ENCODE measurements around the gene AFG1L. TPM values are rescaled to one million over a fixed set of nuclear protein-coding genes. Genes with fewer than 3 reads are reported as not detected.
"Not testable (repeated sequence)": the region's sequence is repeated elsewhere in the genome, so short reads cannot be mapped to it uniquely, and the experiment has no call there.

AFG1L gene
- total RNA-seq, 1 donor from 2014 or later = 5.2 TPM

DNA sequence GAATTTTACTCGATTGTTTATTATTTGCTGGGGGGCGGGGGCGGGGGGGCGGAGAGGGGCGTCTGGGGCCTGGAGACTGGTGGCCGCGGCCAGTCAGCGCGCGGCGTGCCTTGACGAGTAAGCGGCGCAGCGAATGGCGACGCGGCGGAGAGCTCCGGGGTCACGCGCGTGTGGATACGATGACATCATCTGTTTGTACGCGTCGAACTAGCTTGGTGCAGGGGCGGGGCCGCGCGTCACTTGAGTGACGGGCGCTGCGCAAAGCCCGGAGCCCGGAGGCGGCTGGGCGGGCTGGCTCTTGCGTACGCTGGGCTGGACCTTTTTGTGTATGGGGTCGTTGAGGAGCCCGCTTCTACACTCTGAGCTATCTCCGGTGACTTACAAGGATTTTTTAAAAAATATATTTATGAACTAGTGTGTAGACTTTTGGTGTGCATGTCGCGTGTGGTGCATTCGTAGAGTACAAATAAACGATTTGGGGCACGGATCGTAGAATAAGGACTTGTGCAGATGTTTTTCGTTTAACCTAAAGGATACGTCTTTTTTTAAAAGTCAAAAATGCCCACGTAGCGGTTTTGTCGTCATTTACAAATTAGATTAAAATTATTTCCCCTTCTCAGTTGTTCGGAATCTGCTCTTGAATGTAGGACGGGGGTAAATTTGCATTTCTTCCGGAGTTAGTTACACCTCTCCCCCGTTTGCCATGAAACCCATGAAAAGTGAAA, 263.7 kb downstream of the AFG1L start:
- DNase-seq = peak; percentile 99

DNA sequence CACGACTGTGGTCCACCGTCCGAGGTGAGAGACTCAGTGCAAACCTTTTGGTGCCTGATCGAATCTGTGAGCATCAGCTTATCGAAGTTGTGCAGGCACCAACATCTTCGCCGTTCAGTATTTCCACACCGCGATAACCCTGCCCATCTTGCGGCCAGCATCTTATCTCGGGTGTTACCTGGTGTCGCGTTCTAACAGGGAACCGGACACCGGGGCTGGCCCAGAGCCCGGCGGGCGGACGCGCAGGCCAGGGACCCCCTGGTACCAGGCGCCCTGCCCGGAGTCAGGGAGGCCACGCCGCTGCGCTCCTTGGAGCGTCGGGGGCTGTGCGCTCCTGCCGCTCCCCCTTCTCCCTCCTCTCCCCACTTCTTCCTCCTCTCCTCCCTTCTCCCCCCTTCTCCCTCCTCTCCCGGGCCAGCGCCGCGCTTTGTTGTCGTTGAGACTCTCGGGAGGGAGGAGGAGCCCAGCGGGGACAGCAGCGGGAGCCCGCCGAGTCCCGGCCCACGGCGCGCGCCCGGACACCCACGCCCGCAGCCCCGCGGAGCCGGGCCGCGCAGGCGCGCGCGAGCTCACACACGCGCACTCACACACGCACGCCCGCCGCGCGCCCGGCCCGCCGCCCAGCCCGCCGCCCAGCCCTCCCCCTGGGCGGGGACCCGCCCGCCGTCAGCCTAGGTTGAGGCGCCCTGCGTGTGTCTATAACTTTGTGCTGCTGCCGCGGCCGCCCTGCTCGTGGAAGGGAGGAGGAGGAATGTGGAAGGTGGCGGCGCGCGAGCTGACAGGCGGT, 264.4 kb downstream of the AFG1L start:
- DNase-seq = peak; percentile 94

GRCh38 chr6:108559884-108560462, 265.1 kb downstream of the AFG1L start:
- DNase-seq = peak; percentile 86

DNA sequence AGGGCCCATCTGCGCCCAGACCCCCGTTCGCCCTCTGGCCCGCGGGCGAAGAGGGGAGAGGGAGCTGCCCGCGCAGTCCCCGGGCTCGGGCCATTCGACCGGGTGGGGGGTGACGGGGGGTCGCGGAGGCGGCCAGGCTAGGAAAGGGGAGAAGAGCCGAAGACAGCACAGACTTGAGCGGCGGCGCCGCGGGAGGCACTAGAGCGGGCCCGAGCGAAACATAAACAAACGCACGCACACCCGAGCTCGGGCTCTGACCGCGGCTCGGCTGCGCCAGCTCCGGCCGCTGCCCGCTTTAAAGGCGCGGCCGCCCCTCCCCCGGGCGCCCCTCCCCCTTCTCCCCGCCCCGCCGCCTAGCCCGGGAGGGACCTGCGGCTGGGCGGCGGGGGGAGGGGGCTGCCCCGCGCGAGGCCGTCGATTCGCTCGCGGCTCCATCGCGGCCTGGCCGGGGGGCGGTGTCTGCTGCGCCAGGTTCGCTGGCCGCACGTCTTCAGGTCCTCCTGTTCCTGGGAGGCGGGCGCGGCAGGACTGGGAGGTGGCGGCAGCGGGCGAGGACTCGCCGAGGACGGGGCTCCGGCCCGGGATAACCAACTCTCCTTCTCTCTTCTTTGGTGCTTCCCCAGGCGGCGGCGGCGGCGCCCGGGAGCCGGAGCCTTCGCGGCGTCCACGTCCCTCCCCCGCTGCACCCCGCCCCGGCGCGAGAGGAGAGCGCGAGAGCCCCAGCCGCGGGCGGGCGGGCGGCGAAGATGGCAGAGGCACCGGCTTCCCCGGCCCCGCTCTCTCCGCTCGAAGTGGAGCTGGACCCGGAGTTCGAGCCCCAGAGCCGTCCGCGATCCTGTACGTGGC, 265.8 kb downstream of the AFG1L start, which contains the start of gene FOXO3:
TSS of gene FOXO3 (plus strand) at position 455 of the 846 bp plus-strand sequence. CDS start at position 747, 292 bp downstream.
- DNase-seq = peak; percentile 93

DNA sequence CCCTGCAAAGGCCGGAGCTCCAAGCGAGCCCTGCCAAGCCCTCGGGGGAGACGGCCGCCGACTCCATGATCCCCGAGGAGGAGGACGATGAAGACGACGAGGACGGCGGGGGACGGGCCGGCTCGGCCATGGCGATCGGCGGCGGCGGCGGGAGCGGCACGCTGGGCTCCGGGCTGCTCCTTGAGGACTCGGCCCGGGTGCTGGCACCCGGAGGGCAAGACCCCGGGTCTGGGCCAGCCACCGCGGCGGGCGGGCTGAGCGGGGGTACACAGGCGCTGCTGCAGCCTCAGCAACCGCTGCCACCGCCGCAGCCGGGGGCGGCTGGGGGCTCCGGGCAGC, 266.4 kb downstream of the AFG1L start:
- not testable (repeated sequence) for DNase-seq

- DNase-seq = no peak
These were observed 267.1 kb downstream of the AFG1L start for GRCh38 chr6:108561742-108562502.

DNA sequence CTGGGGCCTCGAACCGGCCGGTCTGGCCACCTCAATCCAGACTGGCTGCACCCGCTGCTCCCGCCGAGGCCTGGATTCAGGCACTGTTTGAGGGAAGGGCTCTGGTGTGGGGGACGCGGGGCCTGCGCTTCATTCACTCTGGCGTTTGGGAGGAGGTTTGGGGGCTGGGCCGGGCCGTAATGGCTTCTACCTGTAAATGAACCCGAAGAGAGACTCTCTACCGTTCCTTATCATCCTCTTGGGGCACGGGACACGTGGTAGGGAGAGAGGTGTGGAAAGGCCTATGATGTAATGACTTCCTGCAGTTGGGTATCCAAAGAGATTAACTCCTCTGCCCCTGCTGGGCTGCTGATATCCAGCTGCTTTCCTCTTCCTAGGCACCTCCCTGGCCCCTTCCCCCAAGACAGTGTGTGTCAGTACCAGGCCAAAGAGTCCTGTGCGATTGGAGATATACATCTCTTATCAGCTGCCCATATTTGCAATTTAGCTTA, 267.7 kb downstream of the AFG1L start:
- peak; percentile 67 for DNase-seq

- DNase-seq = no peak
These were observed 268.4 kb downstream of the AFG1L start for GRCh38 chr6:108563292-108563691.

DNA sequence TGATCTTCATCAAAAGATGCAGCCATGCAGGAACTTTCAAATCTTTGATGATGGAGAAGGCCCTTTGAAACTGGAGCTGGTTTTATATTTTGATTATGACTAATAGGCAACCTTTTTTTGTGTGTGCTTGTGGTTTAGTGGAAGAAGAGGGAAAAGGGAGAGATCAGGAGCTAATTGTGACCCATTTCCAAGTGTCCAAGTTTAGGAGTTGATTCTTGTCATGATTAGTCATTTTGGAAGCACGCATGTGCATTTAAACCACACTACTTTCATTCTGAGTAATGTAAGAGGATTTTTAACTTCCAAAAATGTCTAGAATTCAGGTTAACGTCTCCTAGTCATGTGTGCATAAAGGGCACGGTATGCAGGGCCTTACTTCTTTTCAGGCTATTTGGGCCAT, 269.3 kb downstream of the AFG1L start:
- no peak for DNase-seq

GRCh38 chr6:108565091-108565766, 270.4 kb downstream of the AFG1L start:
- no peak for DNase-seq

DNA sequence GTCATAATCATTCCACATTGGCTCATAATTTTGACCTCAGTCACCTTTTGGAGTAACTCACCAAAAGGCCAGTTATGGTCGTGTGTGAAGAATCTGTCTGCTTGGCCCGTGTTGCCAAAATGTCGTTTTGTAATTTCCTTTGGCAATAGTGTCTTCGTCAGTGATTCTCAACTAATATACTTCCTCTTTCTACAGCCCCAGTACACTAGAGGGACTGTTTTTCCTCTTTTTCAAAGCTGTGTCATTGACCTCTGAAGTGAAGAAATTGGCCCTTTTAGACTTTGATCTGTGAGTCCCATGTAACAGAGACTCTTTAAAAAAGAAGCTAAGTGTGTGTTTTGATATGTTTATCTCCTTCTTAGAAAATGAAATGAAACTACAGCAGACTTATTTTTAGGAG, 271.0 kb downstream of the AFG1L start:
- no peak for DNase-seq

DNA sequence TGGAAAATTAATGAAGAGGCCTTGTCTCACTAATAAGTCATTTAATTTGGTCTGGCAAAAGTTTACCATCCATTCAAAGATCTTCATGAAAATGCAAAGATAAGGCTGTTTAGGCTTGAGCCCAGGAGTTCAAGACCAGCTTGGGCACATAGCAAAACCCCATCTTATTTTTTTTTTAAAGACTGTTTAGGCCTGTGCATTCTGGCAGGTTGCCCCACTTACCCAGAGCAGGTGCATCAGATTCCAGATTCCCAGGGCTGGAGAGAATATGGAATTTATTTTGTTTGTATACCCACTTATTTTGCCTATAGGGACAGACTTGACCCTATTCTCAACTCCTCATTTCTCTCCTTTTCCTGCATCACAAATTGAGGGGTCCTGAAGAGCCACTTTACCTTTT, 271.6 kb downstream of the AFG1L start:
- DNase-seq = no peak

GRCh38 chr6:108568101-108568500, 273.2 kb downstream of the AFG1L start:
- DNase-seq = no peak

- no peak for DNase-seq
These were observed 273.9 kb downstream of the AFG1L start for GRCh38 chr6:108568551-108569305.

GRCh38 chr6:108570517-108570916, 275.7 kb downstream of the AFG1L start:
- DNase-seq = no peak

DNA sequence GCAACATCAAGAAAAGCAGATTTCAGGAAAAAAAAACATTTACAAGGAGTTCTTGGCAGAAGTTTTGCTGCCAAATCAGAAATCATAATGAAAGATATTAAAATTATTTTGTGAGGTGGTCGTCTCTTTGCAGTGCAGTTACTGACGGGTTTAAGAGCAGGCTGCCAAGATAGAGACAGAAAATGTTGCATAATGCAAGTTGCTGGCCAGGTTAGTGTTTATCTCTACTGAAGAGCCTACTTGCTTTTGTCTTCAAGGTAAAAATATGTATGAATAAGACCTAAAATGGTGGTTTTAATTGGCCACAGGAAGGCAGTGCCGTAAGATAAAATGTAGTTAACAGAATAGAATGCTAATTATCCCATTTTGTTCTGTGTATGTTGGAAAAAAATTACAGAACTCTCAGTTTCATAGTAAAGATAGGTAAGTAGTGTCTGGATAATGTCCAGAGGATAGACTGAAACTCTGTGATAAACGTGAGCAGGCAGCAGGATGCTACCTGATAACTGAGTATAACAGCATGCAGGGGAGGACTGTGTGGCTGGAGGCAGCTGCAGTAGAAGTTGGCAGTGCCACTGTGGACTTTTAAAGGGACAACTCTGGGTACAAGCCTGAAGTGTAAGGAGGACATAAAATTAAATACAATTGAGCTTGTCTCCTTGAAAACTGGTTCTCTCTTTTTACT, 279.7 kb downstream of the AFG1L start:
- DNase-seq = no peak
